CD4-positive, alpha-beta T cell treated with Interleukin-6 at 100 ng/mL for 8 hours (primary cell): Measurements from ENCODE around the gene SEPTIN2.
A peak's percentile ranks its signal among the peaks of the same experiment; 100 is the strongest.
"Not testable (repeated sequence)": the region's sequence is repeated elsewhere in the genome, so short reads cannot be mapped to it uniquely, and the experiment has no call there.

Experiments used
- DNase-seq: peaks from one replicate; pipeline ENCODE4 v3.0.0-alpha.2; 2020; ENCODE audit warnings: mixed read lengths, low spot score

Gene SEPTIN2

GRCh38 chr2:241288324-241288888 is 27.3 kb upstream of the SEPTIN2 start:
- DNase-seq = no peak

- no peak for DNase-seq
Measured at GRCh38 chr2:241289053-241289452, 26.7 kb upstream of the SEPTIN2 start.

GRCh38 chr2:241289597-241289996 is 26.1 kb upstream of the SEPTIN2 start:
- no peak for DNase-seq

GRCh38 chr2:241291153-241291552 is 24.6 kb upstream of the SEPTIN2 start:
- DNase-seq = no peak

- no peak for DNase-seq
Measured at GRCh38 chr2:241291977-241292376, 23.7 kb upstream of the SEPTIN2 start.

GRCh38 chr2:241293378-241293797 is 22.3 kb upstream of the SEPTIN2 start:
- not testable (repeated sequence) for DNase-seq

GRCh38 chr2:241295326-241296095 is 20.2 kb upstream of the SEPTIN2 start:
- no peak for DNase-seq

- no peak for DNase-seq
Measured at GRCh38 chr2:241296767-241297166, 19.0 kb upstream of the SEPTIN2 start.

GRCh38 chr2:241298673-241299072 is 17.1 kb upstream of the SEPTIN2 start:
- peak; percentile 39 for DNase-seq

- DNase-seq = peak; percentile 43
Measured at GRCh38 chr2:241300000-241300399, 15.7 kb upstream of the SEPTIN2 start.

- DNase-seq = no peak
Measured at GRCh38 chr2:241302083-241302482, 13.6 kb upstream of the SEPTIN2 start.

- DNase-seq = no peak
Measured at GRCh38 chr2:241302759-241303651, 12.7 kb upstream of the SEPTIN2 start.

- no peak for DNase-seq
Measured at GRCh38 chr2:241304039-241304670, 11.6 kb upstream of the SEPTIN2 start.

- DNase-seq = no peak
Measured at GRCh38 chr2:241307055-241307454, 8.7 kb upstream of the SEPTIN2 start.

- no peak for DNase-seq
Measured at GRCh38 chr2:241308267-241308666, 7.5 kb upstream of the SEPTIN2 start.

GRCh38 chr2:241308832-241309500 is 6.8 kb upstream of the SEPTIN2 start:
- DNase-seq = no peak

- DNase-seq = peak; percentile 73
Measured at GRCh38 chr2:241309684-241310117, 6.0 kb upstream of the SEPTIN2 start.

- no peak for DNase-seq
Measured at GRCh38 chr2:241310917-241311566, 4.7 kb upstream of the SEPTIN2 start.

GRCh38 chr2:241312082-241312481 is 3.6 kb upstream of the SEPTIN2 start:
- no peak for DNase-seq

GRCh38 chr2:241313543-241314095 is 2.1 kb upstream of the SEPTIN2 start:
- no peak for DNase-seq
